HCT116 (cell line): ENCODE measurements around the gene POLE. TPM values are rescaled to one million over a fixed set of nuclear protein-coding genes. Genes with fewer than 3 reads are reported as not detected.

Experiments used
- ATAC-seq: fragments of 200-7000 bp; cut with Tn5 transposase; 2 replicates; pipeline ENCODE4 v1.9.1; 2020; ENCODE audit warnings: mild to moderate bottlenecking, moderate library complexity
- BruUV-seq: library from RNA; stranded (reverse); fragments of 400-500 nt; replicated peaks from 2 replicates; lab custom pipeline; 2021; lab: Mats Ljungman, UMichigan
- CTCF ChIA-PET: fragments of 300-600 bp; sonication (Branson Sonifier 250); formaldehyde crosslinking; loops from one replicate; lab custom pipeline; 2021; ENCODE audit warnings: antibody characterized with exemption; lab: Charles Lee
- POLR2A ChIA-PET: fragments of 300-600, 350-600 bp; sonication (Branson Sonifier 250); formaldehyde crosslinking; loops from one replicate; lab custom pipeline; 2021; ENCODE audit warnings: antibody characterized with exemption; lab: Charles Lee
- RAD21 ChIA-PET, 2 experiments: fragments of 300-600 bp; sonication (Branson Sonifier 250); formaldehyde crosslinking; loops; one replicate each; lab custom pipeline; 2023; ENCODE audit warnings: low total read pairs in 2 of 2; ENCODE audit not compliant: uncharacterized antibody in 2 of 2, unreplicated experiment in 2 of 2, low non-redundant PET in 1 of 2; lab: Charles Lee
- DNase-seq: peaks from one replicate; pipeline ENCODE4 v3.0.0-alpha.2; 2010; ENCODE audit warnings: low read depth, low spot score
- H2AFZ ChIP-seq: fragments of 200-600 bp; shearing (Covaris generic), sonication (generic); 2 replicates; pipeline ENCODE4 v1.6.1; 2017; ENCODE audit warnings: low read depth, mixed run types, mixed read lengths, antibody characterized with exemption, low read length; ENCODE audit not compliant: poor library complexity, severe bottlenecking
- H3K27ac ChIP-seq: 2 replicates; pipeline ENCODE4 v1.5.1; 2012; ENCODE audit warnings: low read depth, low read length
- H3K27me3 ChIP-seq: fragments of 200-600 bp; sonication (generic); 2 replicates; pipeline ENCODE4 v1.6.1; 2016; ENCODE audit warnings: mixed run types, low read length, mixed read lengths; ENCODE audit not compliant: insufficient read depth
- H3K36me3 ChIP-seq, 2 experiments: fragments of 200-500 bp in 1 of 2; fragments of 200-600 bp in 1 of 2; sonication (Bioruptor generic) in 1 of 2; sonication (generic) in 1 of 2; 2 replicates each; pipeline versions ENCODE4 v1.5.1 to v1.6.1; 2014 to 2016; ENCODE audit warnings: low read length in 2 of 2, inconsistent platforms in 1 of 2, mixed read lengths in 1 of 2, mixed run types in 1 of 2; ENCODE audit not compliant: insufficient read depth in 2 of 2, control insufficient read depth in 1 of 2
- H3K4me1 ChIP-seq, 2 experiments: fragments of 200-600 bp in 1 of 2; sonication (generic) in 1 of 2; 2 replicates each; pipeline versions ENCODE4 v1.5.1 to v1.6.1; 2012 to 2017; ENCODE audit warnings: low read length in 2 of 2, inconsistent platforms in 1 of 2, mild to moderate bottlenecking in 1 of 2, mixed read lengths in 1 of 2, mixed run types in 1 of 2, moderate library complexity in 1 of 2; ENCODE audit not compliant: insufficient read depth in 2 of 2, control insufficient read depth in 1 of 2
- H3K4me2 ChIP-seq: fragments of 200-600 bp; sonication (generic); 2 replicates; pipeline ENCODE4 v1.6.1; 2017; ENCODE audit warnings: mixed run types, low read length, mixed read lengths
- H3K4me3 ChIP-seq, 2 experiments: fragments of 200-600 bp in 1 of 2; sonication (generic) in 1 of 2; replicated peaks in 1 of 2; 2 replicates each; pipeline ENCODE4 v1.5.1; 2011 to 2016; ENCODE audit warnings: low read length in 2 of 2, control low read depth in 1 of 2, low read depth in 1 of 2, mild to moderate bottlenecking in 1 of 2, mixed read lengths in 1 of 2, mixed run types in 1 of 2
- H3K79me2 ChIP-seq: fragments of 200-600 bp; sonication (generic); 2 replicates; pipeline ENCODE4 v1.6.1; 2017; ENCODE audit warnings: mild to moderate bottlenecking, mixed run types, low read length, moderate library complexity, mixed read lengths; ENCODE audit not compliant: insufficient read depth
- H3K9ac ChIP-seq: fragments of 200-600 bp; sonication (generic); 2 replicates; pipeline ENCODE4 v1.6.1; 2016; ENCODE audit warnings: low read length, mixed read lengths
- H3K9me2 ChIP-seq: fragments of 200-600 bp; sonication (generic), shearing (Covaris generic); 2 replicates; pipeline ENCODE4 v1.6.1; 2017; ENCODE audit warnings: mixed run types, mild to moderate bottlenecking, moderate library complexity; ENCODE audit not compliant: insufficient read depth
- H3K9me3 ChIP-seq, 2 experiments: fragments of 200-500 bp in 1 of 2; fragments of 200-600 bp in 1 of 2; sonication (Bioruptor generic) in 1 of 2; sonication (generic) in 1 of 2; 2 replicates each; pipeline ENCODE4 v1.6.1; 2014 to 2017; ENCODE audit warnings: low read length in 2 of 2, mixed read lengths in 2 of 2, inconsistent platforms in 1 of 2, low read depth in 1 of 2, mild to moderate bottlenecking in 1 of 2, mixed run types in 1 of 2, moderate library complexity in 1 of 2; ENCODE audit not compliant: control insufficient read depth in 1 of 2, insufficient read depth in 1 of 2
- H4K20me1 ChIP-seq: fragments of 200-600 bp; sonication (generic), shearing (Covaris generic); 2 replicates; pipeline ENCODE4 v1.6.1; 2017; ENCODE audit warnings: mixed run types, mild to moderate bottlenecking, moderate library complexity; ENCODE audit not compliant: insufficient read depth
- CBX3 ChIP-seq: IDR thresholded peaks from 2 replicates; pipeline ENCODE4 v1.6.1; 2012; ENCODE audit warnings: low read depth
- EZH2 ChIP-seq: fragments of 200-600 bp; sonication (generic); IDR thresholded peaks from 2 replicates; pipeline ENCODE4 v1.6.1; 2017; ENCODE audit warnings: antibody characterized with exemption, mixed run types
- EZH2phosphoT487 ChIP-seq: fragments of 200-600 bp; IDR thresholded peaks from 2 replicates; pipeline ENCODE4 v1.6.1; 2018; ENCODE audit warnings: antibody characterized with exemption, borderline replicate concordance
- JUND ChIP-seq: IDR thresholded peaks from 2 replicates; pipeline ENCODE4 v1.6.1; 2012
- SP1 ChIP-seq: IDR thresholded peaks from 2 replicates; pipeline ENCODE4 v1.6.1; 2012; ENCODE audit warnings: low read depth
- SRF ChIP-seq: IDR thresholded peaks from 2 replicates; pipeline ENCODE4 v1.6.1; 2012; ENCODE audit warnings: low read depth
- TCF7L2 ChIP-seq: IDR thresholded peaks from 2 replicates; pipeline ENCODE4 v1.7.0; 2011; ENCODE audit warnings: borderline replicate concordance, inconsistent platforms; ENCODE audit not compliant: insufficient read depth, insufficient read length; ENCODE audit errors: extremely low read depth
- intact Hi-C: fragments of 100-400 bp; cut with micrococcal nuclease; formaldehyde crosslinking; loops from 2 replicates; pipeline ENCODE4 v1.10.0; 2022
- total RNA-seq: library from RNA; stranded (reverse); gene quantifications from one replicate; pipeline ENCODE4 v1.2.1, GENCODE V29; 2021; ENCODE audit not compliant: unreplicated experiment
- TF ChIP-seq, protein P1 (sequence below): IDR thresholded peaks from 2 replicates; pipeline ENCODE4 v1.6.1; 2011; ENCODE audit warnings: mild to moderate bottlenecking, low read length, moderate library complexity; ENCODE audit not compliant: insufficient replicate concordance; ENCODE audit errors: extremely low read depth
- TF ChIP-seq, protein P2 (sequence below): IDR thresholded peaks from 2 replicates; pipeline ENCODE4 v1.6.1; 2012; ENCODE audit warnings: low read depth

The POLE gene
- total RNA-seq, 1 experiment from 2014 or later = 128 TPM

DNA sequence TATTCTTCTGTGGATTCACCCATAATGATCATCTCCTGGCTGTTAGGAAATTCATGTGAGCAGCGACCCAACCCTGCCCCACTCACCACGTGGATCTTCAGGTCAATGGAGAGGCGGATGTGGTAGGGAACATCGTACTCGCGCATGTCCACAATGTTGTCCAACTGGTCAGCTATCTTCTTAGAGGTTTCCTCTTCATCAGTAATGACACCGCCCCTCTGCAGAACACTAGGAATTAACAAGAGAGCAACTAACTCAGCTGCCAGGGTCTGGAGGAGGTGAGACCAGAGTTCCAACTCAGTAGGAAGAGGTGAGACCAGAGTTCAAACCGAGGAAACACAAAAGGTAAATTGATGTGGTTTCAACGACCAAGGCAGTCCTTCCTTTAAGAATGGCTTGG, 9.7 kb downstream of the POLE start:
- Histone ChIP-seq H4K20me1 (peaks cover 4% of the 10 kb centered on the region; the same call in 1 of the 2 replicates), H3K9me3 (no peaks in the 10 kb centered on the region), H3K79me2 (peaks cover 70% of the 10 kb centered on the region), H3K9me2 (no peaks in the 10 kb centered on the region), H2AFZ (no peak overlapping the region), H3K36me3 (peaks cover 43 to 66% of the 10 kb centered on the region in 2 experiments), H3K27me3 (no peaks in the 10 kb centered on the region), H3K9ac (no peak overlapping the region), H3K27ac (no peak overlapping the region), H3K4me3 (no peak overlapping the region), H3K4me2 (no peak overlapping the region), H3K4me1 (no peaks in the 10 kb centered on the region)
- no TSS peak for BruUV-seq
- no peak for ATAC-seq
- POLR2A ChIA-PET = no interaction called here
- no peak for TF ChIP-seq SRF
- TF ChIP-seq TCF7L2 = no peak
- TF ChIP-seq, protein P1, sequence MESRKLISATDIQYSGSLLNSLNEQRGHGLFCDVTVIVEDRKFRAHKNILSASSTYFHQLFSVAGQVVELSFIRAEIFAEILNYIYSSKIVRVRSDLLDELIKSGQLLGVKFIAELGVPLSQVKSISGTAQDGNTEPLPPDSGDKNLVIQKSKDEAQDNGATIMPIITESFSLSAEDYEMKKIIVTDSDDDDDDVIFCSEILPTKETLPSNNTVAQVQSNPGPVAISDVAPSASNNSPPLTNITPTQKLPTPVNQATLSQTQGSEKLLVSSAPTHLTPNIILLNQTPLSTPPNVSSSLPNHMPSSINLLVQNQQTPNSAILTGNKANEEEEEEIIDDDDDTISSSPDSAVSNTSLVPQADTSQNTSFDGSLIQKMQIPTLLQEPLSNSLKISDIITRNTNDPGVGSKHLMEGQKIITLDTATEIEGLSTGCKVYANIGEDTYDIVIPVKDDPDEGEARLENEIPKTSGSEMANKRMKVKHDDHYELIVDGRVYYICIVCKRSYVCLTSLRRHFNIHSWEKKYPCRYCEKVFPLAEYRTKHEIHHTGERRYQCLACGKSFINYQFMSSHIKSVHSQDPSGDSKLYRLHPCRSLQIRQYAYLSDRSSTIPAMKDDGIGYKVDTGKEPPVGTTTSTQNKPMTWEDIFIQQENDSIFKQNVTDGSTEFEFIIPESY = no peak
- no peak for TF ChIP-seq EZH2
- no peak for TF ChIP-seq SP1
- no peak for TF ChIP-seq CBX3
- TF ChIP-seq JUND = no peak
- TF ChIP-seq, protein P2, sequence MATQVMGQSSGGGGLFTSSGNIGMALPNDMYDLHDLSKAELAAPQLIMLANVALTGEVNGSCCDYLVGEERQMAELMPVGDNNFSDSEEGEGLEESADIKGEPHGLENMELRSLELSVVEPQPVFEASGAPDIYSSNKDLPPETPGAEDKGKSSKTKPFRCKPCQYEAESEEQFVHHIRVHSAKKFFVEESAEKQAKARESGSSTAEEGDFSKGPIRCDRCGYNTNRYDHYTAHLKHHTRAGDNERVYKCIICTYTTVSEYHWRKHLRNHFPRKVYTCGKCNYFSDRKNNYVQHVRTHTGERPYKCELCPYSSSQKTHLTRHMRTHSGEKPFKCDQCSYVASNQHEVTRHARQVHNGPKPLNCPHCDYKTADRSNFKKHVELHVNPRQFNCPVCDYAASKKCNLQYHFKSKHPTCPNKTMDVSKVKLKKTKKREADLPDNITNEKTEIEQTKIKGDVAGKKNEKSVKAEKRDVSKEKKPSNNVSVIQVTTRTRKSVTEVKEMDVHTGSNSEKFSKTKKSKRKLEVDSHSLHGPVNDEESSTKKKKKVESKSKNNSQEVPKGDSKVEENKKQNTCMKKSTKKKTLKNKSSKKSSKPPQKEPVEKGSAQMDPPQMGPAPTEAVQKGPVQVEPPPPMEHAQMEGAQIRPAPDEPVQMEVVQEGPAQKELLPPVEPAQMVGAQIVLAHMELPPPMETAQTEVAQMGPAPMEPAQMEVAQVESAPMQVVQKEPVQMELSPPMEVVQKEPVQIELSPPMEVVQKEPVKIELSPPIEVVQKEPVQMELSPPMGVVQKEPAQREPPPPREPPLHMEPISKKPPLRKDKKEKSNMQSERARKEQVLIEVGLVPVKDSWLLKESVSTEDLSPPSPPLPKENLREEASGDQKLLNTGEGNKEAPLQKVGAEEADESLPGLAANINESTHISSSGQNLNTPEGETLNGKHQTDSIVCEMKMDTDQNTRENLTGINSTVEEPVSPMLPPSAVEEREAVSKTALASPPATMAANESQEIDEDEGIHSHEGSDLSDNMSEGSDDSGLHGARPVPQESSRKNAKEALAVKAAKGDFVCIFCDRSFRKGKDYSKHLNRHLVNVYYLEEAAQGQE = no peak
- no peak for TF ChIP-seq EZH2phosphoT487
- no peak for DNase-seq
- intact Hi-C loops = no loop called here
- RAD21 ChIA-PET = no interaction called here
- CTCF ChIA-PET = no interaction called here
